HEK293 (cell line): ENCODE measurements around the gene CALHM3.

Experiments
- AEBP2 ChIP-seq: fragments of 450-650 bp; formaldehyde crosslinking; IDR thresholded peaks from 2 replicates; pipeline ENCODE4 v1.5.1; 2016; ENCODE audit warnings: missing biosample characterization, missing genetic modification characterization, borderline replicate concordance
- BCL11A ChIP-seq: fragments of 450-650 bp; formaldehyde crosslinking; IDR thresholded peaks from 2 replicates; pipeline ENCODE4 v1.5.1; 2016; ENCODE audit warnings: low read depth, missing biosample characterization, missing genetic modification characterization
- INSM2 ChIP-seq: fragments of 450-650 bp; formaldehyde crosslinking; IDR thresholded peaks from 2 replicates; pipeline ENCODE4 v1.5.1; 2016; ENCODE audit warnings: missing biosample characterization, missing genetic modification characterization
- KLF7 ChIP-seq: fragments of 450-650 bp; formaldehyde crosslinking; IDR thresholded peaks from 2 replicates; pipeline ENCODE4 v1.5.1; 2016; ENCODE audit warnings: missing biosample characterization, missing genetic modification characterization, borderline replicate concordance
- KLF8 ChIP-seq: fragments of 450-650 bp; formaldehyde crosslinking; IDR thresholded peaks from 2 replicates; pipeline ENCODE4 v1.5.1; 2016; ENCODE audit warnings: missing biosample characterization, missing genetic modification characterization
- KLF9 ChIP-seq: fragments of 450-650 bp; formaldehyde crosslinking; IDR thresholded peaks from 2 replicates; pipeline ENCODE4 v1.5.1; 2016; ENCODE audit warnings: missing biosample characterization, missing genetic modification characterization, low read depth
- MZF1 ChIP-seq: fragments of 450-650 bp; formaldehyde crosslinking; IDR thresholded peaks from 2 replicates; pipeline ENCODE4 v1.5.1; 2017; ENCODE audit warnings: missing biosample characterization, missing genetic modification characterization, borderline replicate concordance
- REST ChIP-seq: fragments of 450-650 bp; formaldehyde crosslinking; IDR thresholded peaks from 2 replicates; pipeline ENCODE4 v1.5.1; 2016; ENCODE audit warnings: missing biosample characterization, missing genetic modification characterization
- SP3 ChIP-seq: fragments of 450-650 bp; formaldehyde crosslinking; IDR thresholded peaks from 2 replicates; pipeline ENCODE4 v1.5.1; 2016; ENCODE audit warnings: missing biosample characterization, missing genetic modification characterization
- ZBTB1 ChIP-seq: fragments of 450-650 bp; formaldehyde crosslinking; IDR thresholded peaks from 2 replicates; pipeline ENCODE4 v1.5.1; 2016; ENCODE audit warnings: missing biosample characterization, missing genetic modification characterization
- ZBTB21 ChIP-seq: fragments of 450-650 bp; formaldehyde crosslinking; IDR thresholded peaks from 2 replicates; pipeline ENCODE4 v1.5.1; 2017; ENCODE audit warnings: missing biosample characterization, missing genetic modification characterization
- ZBTB44 ChIP-seq: fragments of 450-650 bp; IDR thresholded peaks from 2 replicates; pipeline ENCODE4 v1.5.1; 2018; ENCODE audit warnings: missing biosample characterization, mild to moderate bottlenecking, missing genetic modification characterization
- ZEB2 ChIP-seq: fragments of 450-650 bp; formaldehyde crosslinking; IDR thresholded peaks from 2 replicates; pipeline ENCODE4 v1.5.1; 2016; ENCODE audit warnings: missing biosample characterization, missing genetic modification characterization
- ZIC2 ChIP-seq: fragments of 450-650 bp; formaldehyde crosslinking; IDR thresholded peaks from 2 replicates; pipeline ENCODE4 v1.5.1; 2016; ENCODE audit warnings: missing biosample characterization, missing genetic modification characterization
- ZNF10 ChIP-seq: fragments of 450-650 bp; formaldehyde crosslinking; IDR thresholded peaks from 2 replicates; pipeline ENCODE4 v1.5.1; 2017; ENCODE audit warnings: missing biosample characterization, missing genetic modification characterization
- ZNF133 ChIP-seq: fragments of 450-650 bp; formaldehyde crosslinking; IDR thresholded peaks from 2 replicates; pipeline ENCODE4 v1.5.1; 2016; ENCODE audit warnings: missing biosample characterization, missing genetic modification characterization
- ZNF138 ChIP-seq: fragments of 450-650 bp; formaldehyde crosslinking; IDR thresholded peaks from 2 replicates; pipeline ENCODE4 v1.5.1; 2016; ENCODE audit warnings: missing biosample characterization, missing genetic modification characterization, borderline replicate concordance
- ZNF174 ChIP-seq: fragments of 450-650 bp; formaldehyde crosslinking; IDR thresholded peaks from 2 replicates; pipeline ENCODE4 v1.5.0; 2017; ENCODE audit warnings: missing biosample characterization, mild to moderate bottlenecking, missing genetic modification characterization
- ZNF202 ChIP-seq: fragments of 450-650 bp; formaldehyde crosslinking; IDR thresholded peaks from 2 replicates; pipeline ENCODE4 v1.5.1; 2016; ENCODE audit warnings: missing biosample characterization, missing genetic modification characterization, borderline replicate concordance
- ZNF292 ChIP-seq: fragments of 450-650 bp; formaldehyde crosslinking; IDR thresholded peaks from 2 replicates; pipeline ENCODE4 v1.5.1; 2016; ENCODE audit warnings: low read depth, missing biosample characterization, missing genetic modification characterization, borderline replicate concordance
- ZNF302 ChIP-seq: fragments of 450-650 bp; formaldehyde crosslinking; IDR thresholded peaks from 2 replicates; pipeline ENCODE4 v1.5.1; 2016; ENCODE audit warnings: missing biosample characterization, missing genetic modification characterization, low read depth
- ZNF354C ChIP-seq: fragments of 450-650 bp; formaldehyde crosslinking; IDR thresholded peaks from 2 replicates; pipeline ENCODE4 v1.5.1; 2016; ENCODE audit warnings: missing biosample characterization, missing genetic modification characterization, low read depth, borderline replicate concordance
- ZNF37A ChIP-seq: fragments of 450-650 bp; IDR thresholded peaks from 2 replicates; pipeline ENCODE4 v1.5.1; 2018; ENCODE audit warnings: missing biosample characterization, missing genetic modification characterization
- ZNF423 ChIP-seq: fragments of 450-650 bp; formaldehyde crosslinking; IDR thresholded peaks from 2 replicates; pipeline ENCODE4 v1.5.1; 2016; ENCODE audit warnings: missing biosample characterization, missing genetic modification characterization
- ZNF433 ChIP-seq: fragments of 450-650 bp; formaldehyde crosslinking; IDR thresholded peaks from 2 replicates; pipeline ENCODE4 v1.5.1; 2016; ENCODE audit warnings: missing biosample characterization, missing genetic modification characterization, low read depth
- ZNF530 ChIP-seq: fragments of 450-650 bp; formaldehyde crosslinking; IDR thresholded peaks from 2 replicates; pipeline ENCODE4 v1.5.1; 2016; ENCODE audit warnings: low read depth, missing biosample characterization, missing genetic modification characterization
- ZNF560 ChIP-seq: fragments of 450-650 bp; formaldehyde crosslinking; IDR thresholded peaks from 2 replicates; pipeline ENCODE4 v1.5.1; 2017; ENCODE audit warnings: missing biosample characterization, missing genetic modification characterization, borderline replicate concordance
- ZNF621 ChIP-seq: fragments of 450-650 bp; formaldehyde crosslinking; IDR thresholded peaks from 2 replicates; pipeline ENCODE4 v1.5.1; 2017; ENCODE audit warnings: missing biosample characterization, missing genetic modification characterization
- ZNF658 ChIP-seq: fragments of 450-650 bp; formaldehyde crosslinking; IDR thresholded peaks from 2 replicates; pipeline ENCODE4; 2016; ENCODE audit warnings: missing biosample characterization, missing genetic modification characterization
- ZNF670 ChIP-seq: fragments of 450-650 bp; formaldehyde crosslinking; IDR thresholded peaks from 2 replicates; pipeline ENCODE4 v1.5.1; 2016; ENCODE audit warnings: missing biosample characterization, missing genetic modification characterization, low read depth
- ZSCAN23 ChIP-seq: fragments of 450-650 bp; formaldehyde crosslinking; IDR thresholded peaks from 2 replicates; pipeline ENCODE4 v1.5.1; 2016; ENCODE audit warnings: missing biosample characterization, missing genetic modification characterization
- ZSCAN30 ChIP-seq: fragments of 450-650 bp; IDR thresholded peaks from 2 replicates; pipeline ENCODE4 v1.5.1; 2018; ENCODE audit warnings: missing biosample characterization, mild to moderate bottlenecking, missing genetic modification characterization, moderate library complexity

CALHM3 gene

GRCh38 chr10:103493916-103494877 lies 15.2 kb upstream of the CALHM3 start (continued):
- TF ChIP-seq ZNF138 (tag by site-specific recombination): no peak
- TF ChIP-seq ZSCAN30 (tag by site-specific recombination): no peak
- no peak for TF ChIP-seq ZNF621 (tag by site-specific recombination)
- no peak for TF ChIP-seq ZNF433 (tag by site-specific recombination)
- no peak for TF ChIP-seq REST (tag by site-specific recombination)
- TF ChIP-seq ZNF423: 0 out of 2 replicates have a peak, but pooled peaks have one; percentile 16
- TF ChIP-seq INSM2: no peak
- no peak for TF ChIP-seq ZNF37A (tag by site-specific recombination)
- peak; percentile 67; the same call in 1 of the 2 replicates for TF ChIP-seq ZEB2 (tag by site-specific recombination)
- peak; percentile 64 for TF ChIP-seq KLF9 (tag by site-specific recombination)
- no peak for TF ChIP-seq AEBP2 (tag by site-specific recombination)
- TF ChIP-seq MZF1 (tag by site-specific recombination): no peak
- TF ChIP-seq ZNF302 (tag by site-specific recombination): no peak
- TF ChIP-seq ZBTB21 (tag by site-specific recombination): no peak
- TF ChIP-seq ZNF202 (tag by site-specific recombination): no peak
- TF ChIP-seq KLF8 (tag by site-specific recombination): peak; percentile 17; the same call in 1 of the 2 replicates
- no peak for TF ChIP-seq KLF7 (tag by site-specific recombination)
- TF ChIP-seq ZNF354C (tag by site-specific recombination): no peak
- TF ChIP-seq ZNF670 (tag by site-specific recombination): no peak
- no peak for TF ChIP-seq ZNF10
- TF ChIP-seq ZSCAN23 (tag by site-specific recombination): no peak
- no peak for TF ChIP-seq ZNF658 (tag by site-specific recombination)
- no peak for TF ChIP-seq ZNF133
- TF ChIP-seq ZNF292: no peak
- TF ChIP-seq ZBTB1 (tag by site-specific recombination): no peak
- no peak for TF ChIP-seq ZNF530 (tag by site-specific recombination)
- TF ChIP-seq ZNF174: no peak
- TF ChIP-seq SP3 (tag by site-specific recombination): no peak
- no peak for TF ChIP-seq ZBTB44
- TF ChIP-seq BCL11A (tag by site-specific recombination): 0 out of 2 replicates have a peak, but pooled peaks have one; percentile 20
- TF ChIP-seq ZIC2 (tag by site-specific recombination): peak; percentile 97
- no peak for TF ChIP-seq ZNF560
